Adrenal gland (tissue), 12 donors: ENCODE results near the gene ADAMTS12. TPM values are rescaled to one million over a fixed set of nuclear protein-coding genes. Genes with fewer than 3 reads are reported as not detected.

Source experiments
- DNase-seq, 7 donors: peaks; one replicate each; pipeline ENCODE4 v3.0.0-alpha.2; 2019 to 2020
- H3K27ac ChIP-seq, 5 donors: fragments of 200-600 bp; sonication (generic) in 4 of 5; 1 replicate in 3 of 5; 2 replicates in 2 of 5; pipeline versions ENCODE4 v1.5.1 to v1.8.0; 2016 to 2020; ENCODE audit warnings: mild to moderate bottlenecking in 1 of 5
- H3K27me3 ChIP-seq: fragments of 200-600 bp; 2 replicates; pipeline ENCODE4 v1.8.0; 2021
- H3K36me3 ChIP-seq, 2 donors: fragments of 200-600 bp; replicated peaks in 1 of 2; 1 replicate in 1 of 2; 2 replicates in 1 of 2; pipeline versions ENCODE4 v1.5.1 to v1.8.0; 2018 to 2022
- H3K4me1 ChIP-seq, 2 donors: fragments of 200-600 bp; replicated peaks in 1 of 2; 1 replicate in 1 of 2; 2 replicates in 1 of 2; pipeline versions ENCODE4 v1.5.1 to v1.8.0; 2018 to 2021
- H3K4me3 ChIP-seq, 4 donors: fragments of 200-600 bp; sonication (generic) in 3 of 4; one replicate each; pipeline ENCODE4 v1.5.1; 2016 to 2018
- H3K9me3 ChIP-seq, 3 donors: fragments of 200-600 bp; sonication (generic) in 1 of 3; replicated peaks in 1 of 3; 1 replicate in 2 of 3; 2 replicates in 1 of 3; pipeline versions ENCODE4 v1.5.1 to v1.8.0; 2016 to 2021
- POLR2A ChIP-seq, 2 donors: fragments of 450-650 bp; IDR thresholded peaks; one replicate each; pipeline ENCODE4 v1.6.1; 2017; ENCODE audit warnings: antibody characterized with exemption in 2 of 2, mild to moderate bottlenecking in 2 of 2, moderate library complexity in 1 of 2
- WGBS, 4 donors: extraction: QIAGEN DNeasy Blood & Tissue Kit in 2 of 4; methylation state at CpG; one replicate each; pipeline versions ENCODE4 v1.1.5 to v1.1.7; 2013 to 2017; 5-methylcytosine and 5-hydroxymethylcytosine counted together
- intact Hi-C, 2 donors: fragments of 100-400 bp; cut with DNase I; formaldehyde crosslinking; loops; one replicate each; pipeline versions ENCODE4 v1.14.1 to v1.15.0; 2022 to 2023
- polyA plus RNA-seq, 3 donors: library from polyadenylated mRNA; stranded (reverse); fragments of 200-250 nt in 2 of 3; fragments of 350-450 nt in 1 of 3; fragmentation: Illumina TruSeq in 1 of 3; extraction: RNeasy Lipid Tissue Mini Kit (QIAGEN cat#74804) in 1 of 3; gene quantifications; one replicate each; pipeline ENCODE4 v1.2.3, GENCODE V29; 2013 to 2014
- total RNA-seq, 9 donors: library from RNA; depleted of rRNA in 4 of 9; stranded (reverse); fragments of >200 nt in 4 of 9; fragments of 120-200 nt in 1 of 9; fragmentation: NEBNext Ultra II Directional in 1 of 9; extraction: Animal tissue kit (Norgen Biotek cat#: 25700) in 1 of 9; gene quantifications; one replicate each; pipeline versions ENCODE4 v1.1.0 to v1.2.4, GENCODE V29; 2013 to 2023
- TF ChIP-seq, protein P1 (sequence below), 6 experiments: fragments of 450-650 bp in 4 of 6; fragments of 200-600 bp in 2 of 6; sonication (generic) in 1 of 6; IDR thresholded peaks; 1 replicate in 5 of 6; 2 replicates in 1 of 6; pipeline versions ENCODE4 v1.5.1 to v1.8.0; 2016 to 2021; ENCODE audit warnings: antibody characterized with exemption in 6 of 6, mild to moderate bottlenecking in 2 of 6, moderate library complexity in 1 of 6
- donor health status: healthy with polysubstance abuse.
- donor health status: Bipolar disorder and iron deficiency.
- donor health status: DM: yes; HTN: yes; CAD: no.
- donor health status: DM: no; HTN: no; CAD: no.
- donor health status: DM: no; HTN: no; CAD: no.
- donor health status: DM: yes; HTN: yes; CAD: no.

Gene ADAMTS12
- total and polyA plus RNA-seq, 12 donors: 1.9 to 76.1 (median 10.5) TPM

GRCh38 chr5:33781286-33781685 lies 110.5 kb downstream of the ADAMTS12 start:
- Histone ChIP-seq H3K9me3 (peaks cover 0 to 11% (median 4%) of the 10 kb centered on the region in 3 donors), H3K36me3 (no peaks in the 10 kb centered on the region), H3K4me1 (peaks cover 0 to 22% of the 10 kb centered on the region in 2 donors), H3K4me3 (no peak overlapping the region), H3K27me3 (no peaks in the 10 kb centered on the region), H3K27ac (peak overlapping the region in 2 of 5 donors; percentile 19 to 32)
- TF ChIP-seq POLR2A (IDR thresholded peaks at IDR 0.05): no peak
- TF ChIP-seq, protein P1, sequence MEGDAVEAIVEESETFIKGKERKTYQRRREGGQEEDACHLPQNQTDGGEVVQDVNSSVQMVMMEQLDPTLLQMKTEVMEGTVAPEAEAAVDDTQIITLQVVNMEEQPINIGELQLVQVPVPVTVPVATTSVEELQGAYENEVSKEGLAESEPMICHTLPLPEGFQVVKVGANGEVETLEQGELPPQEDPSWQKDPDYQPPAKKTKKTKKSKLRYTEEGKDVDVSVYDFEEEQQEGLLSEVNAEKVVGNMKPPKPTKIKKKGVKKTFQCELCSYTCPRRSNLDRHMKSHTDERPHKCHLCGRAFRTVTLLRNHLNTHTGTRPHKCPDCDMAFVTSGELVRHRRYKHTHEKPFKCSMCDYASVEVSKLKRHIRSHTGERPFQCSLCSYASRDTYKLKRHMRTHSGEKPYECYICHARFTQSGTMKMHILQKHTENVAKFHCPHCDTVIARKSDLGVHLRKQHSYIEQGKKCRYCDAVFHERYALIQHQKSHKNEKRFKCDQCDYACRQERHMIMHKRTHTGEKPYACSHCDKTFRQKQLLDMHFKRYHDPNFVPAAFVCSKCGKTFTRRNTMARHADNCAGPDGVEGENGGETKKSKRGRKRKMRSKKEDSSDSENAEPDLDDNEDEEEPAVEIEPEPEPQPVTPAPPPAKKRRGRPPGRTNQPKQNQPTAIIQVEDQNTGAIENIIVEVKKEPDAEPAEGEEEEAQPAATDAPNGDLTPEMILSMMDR (IDR thresholded peaks at IDR 0.05): no peak
- DNase-seq: peak in 4 of 7 donors; percentile 47 to 70 (median 58)
- intact Hi-C loops: no loop called here

GRCh38 chr5:33776151-33776660 lies 115.6 kb downstream of the ADAMTS12 start:
- Histone ChIP-seq H3K36me3 (no peaks in the 10 kb centered on the region), H3K27ac (no peak overlapping the region), H3K27me3 (no peaks in the 10 kb centered on the region), H3K4me1 (peaks cover 0 to 50% of the 10 kb centered on the region in 2 donors), H3K9me3 (no peaks in the 10 kb centered on the region), H3K4me3 (no peak overlapping the region)
- 88 to 93% (median 91%) methylated on average over 2 of the region's 2 CpGs for WGBS, 4 donors
- DNase-seq: no peak
- intact Hi-C loops: no loop called here
- TF ChIP-seq, protein P1 (IDR thresholded peaks at IDR 0.05): no peak
- no peak for TF ChIP-seq POLR2A (IDR thresholded peaks at IDR 0.05)

DNA sequence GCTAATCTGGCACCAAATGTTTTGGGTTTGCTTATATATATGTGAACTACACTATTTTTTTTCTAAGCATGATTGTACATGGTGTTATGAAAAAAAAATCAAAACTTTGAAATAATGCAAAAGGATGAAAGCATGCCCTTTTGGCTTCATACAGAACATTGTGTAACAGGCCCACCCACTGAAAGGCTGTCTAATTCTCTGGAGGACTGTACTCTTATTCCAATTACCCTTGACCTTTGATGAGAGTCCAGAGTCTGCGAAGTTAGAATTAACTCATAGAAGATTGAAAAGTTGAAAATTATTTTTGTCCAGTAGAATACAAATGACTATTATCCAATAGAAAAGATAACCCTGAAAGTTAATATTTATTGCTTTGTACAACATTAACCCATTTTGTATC lies 117.4 kb downstream of the ADAMTS12 start:
- Histone ChIP-seq H3K27ac (peak overlapping the region in 1 of 5 donors; percentile 32), H3K36me3 (no peaks in the 10 kb centered on the region), H3K9me3 (no peaks in the 10 kb centered on the region), H3K4me3 (no peak overlapping the region), H3K4me1 (peaks cover 0 to 35% of the 10 kb centered on the region in 2 donors), H3K27me3 (no peaks in the 10 kb centered on the region)
- peak in 2 of 7 donors; percentile 31 to 53 for DNase-seq
- TF ChIP-seq, protein P1 (IDR thresholded peaks at IDR 0.05): no peak
- no peak for TF ChIP-seq POLR2A (IDR thresholded peaks at IDR 0.05)
- WGBS, 4 donors: 29 to 35% (median 32%) methylated on average over 1 of the region's 1 CpG
- intact Hi-C loops: no loop called here

GRCh38 chr5:33772380-33772897 lies 119.4 kb downstream of the ADAMTS12 start:
- peak in 1 of 7 donors; percentile 11 for DNase-seq
- peaks cover 0 to 35% of the 10 kb centered on the region in 2 donors for H3K4me1 ChIP-seq
- intact Hi-C loops: no loop called here
- H3K27ac ChIP-seq: peak overlapping the region in 2 of 5 donors; percentile 37 to 58
- H3K27me3 ChIP-seq: no peaks in the 10 kb centered on the region
- no peak overlapping the region for H3K4me3 ChIP-seq
- TF ChIP-seq POLR2A (IDR thresholded peaks at IDR 0.05): no peak
- TF ChIP-seq, protein P1 (IDR thresholded peaks at IDR 0.05): no peak
- WGBS, 4 donors: 27 to 49% (median 31%) methylated on average over 2 of the region's 2 CpGs
- no peaks in the 10 kb centered on the region for H3K9me3 ChIP-seq
- no peaks in the 10 kb centered on the region for H3K36me3 ChIP-seq
